ENCODE results near the gene CRADD. TPM values are rescaled to one million over a fixed set of nuclear protein-coding genes. Genes with fewer than 3 reads are reported as not detected.
A peak's percentile ranks its signal among the peaks of the same experiment; 100 is the strongest.

Gene CRADD
- total RNA-seq, 4 donors from 2014 or later = 51.0 to 86.3 (median 56.6) TPM

DNA sequence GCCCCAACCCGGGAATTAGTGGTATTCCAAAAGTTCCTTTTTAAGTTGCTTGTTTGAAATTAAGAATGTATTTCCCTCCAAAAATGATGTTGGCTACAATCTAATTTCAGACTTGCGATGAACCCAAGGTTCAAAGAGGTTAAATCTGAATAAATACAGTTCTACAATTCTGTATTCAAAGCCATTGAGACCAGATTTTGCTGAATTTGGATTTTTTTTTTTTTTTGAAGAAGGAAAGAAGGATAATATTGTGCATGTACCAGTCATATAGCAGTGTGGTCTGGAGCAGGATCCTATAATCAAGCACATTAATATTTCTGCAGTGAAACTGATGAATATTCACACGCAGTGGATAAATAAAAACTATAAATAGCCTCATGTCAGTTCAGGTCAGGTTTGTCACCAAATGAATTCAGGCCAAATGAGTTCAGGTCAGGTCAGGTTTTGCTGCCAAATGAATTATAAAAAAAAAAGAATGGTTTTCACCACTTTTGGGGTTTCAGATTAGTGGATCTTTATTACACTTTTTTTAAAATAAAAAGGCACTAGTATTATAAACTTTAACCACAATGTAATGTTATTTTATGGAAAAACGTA is 69.5 kb downstream of the CRADD start:
- H3K36me3 ChIP-seq = no peaks in the 10 kb centered on the region

DNA sequence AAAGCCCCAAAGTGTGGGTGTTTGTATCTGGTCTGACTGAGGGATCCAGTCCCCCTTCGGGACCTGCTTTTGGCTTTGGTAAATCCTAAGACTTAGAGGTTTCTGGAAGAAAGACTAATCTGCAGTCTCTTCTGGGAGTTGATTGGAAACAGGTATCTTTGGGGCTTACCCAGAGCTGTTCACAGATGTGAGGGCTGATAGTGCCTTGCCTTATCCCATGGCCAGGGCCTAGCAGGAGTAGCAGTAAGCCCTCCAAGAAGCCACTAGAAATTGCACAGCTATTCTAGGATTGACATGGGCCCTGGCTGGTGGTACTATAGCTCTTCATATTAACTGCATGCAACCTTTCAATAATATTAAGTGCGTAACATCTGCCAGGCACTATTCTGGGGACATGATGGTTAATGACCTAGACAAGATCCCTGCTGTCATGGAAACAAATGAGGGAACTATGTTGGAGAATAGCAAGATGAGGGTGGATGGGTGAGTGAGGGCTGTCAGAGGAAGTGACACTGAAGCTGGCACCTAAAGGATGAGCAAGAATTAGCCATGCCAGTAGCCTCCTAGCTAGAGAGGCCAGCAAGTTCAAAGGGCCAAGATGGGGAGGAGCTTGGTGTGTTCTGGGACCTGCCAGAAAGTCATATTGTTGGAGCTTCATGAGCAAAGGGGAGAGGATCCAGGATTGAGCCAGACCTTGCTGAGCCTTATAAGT is 71.7 kb downstream of the CRADD start:
- TF ChIP-seq, protein P1, sequence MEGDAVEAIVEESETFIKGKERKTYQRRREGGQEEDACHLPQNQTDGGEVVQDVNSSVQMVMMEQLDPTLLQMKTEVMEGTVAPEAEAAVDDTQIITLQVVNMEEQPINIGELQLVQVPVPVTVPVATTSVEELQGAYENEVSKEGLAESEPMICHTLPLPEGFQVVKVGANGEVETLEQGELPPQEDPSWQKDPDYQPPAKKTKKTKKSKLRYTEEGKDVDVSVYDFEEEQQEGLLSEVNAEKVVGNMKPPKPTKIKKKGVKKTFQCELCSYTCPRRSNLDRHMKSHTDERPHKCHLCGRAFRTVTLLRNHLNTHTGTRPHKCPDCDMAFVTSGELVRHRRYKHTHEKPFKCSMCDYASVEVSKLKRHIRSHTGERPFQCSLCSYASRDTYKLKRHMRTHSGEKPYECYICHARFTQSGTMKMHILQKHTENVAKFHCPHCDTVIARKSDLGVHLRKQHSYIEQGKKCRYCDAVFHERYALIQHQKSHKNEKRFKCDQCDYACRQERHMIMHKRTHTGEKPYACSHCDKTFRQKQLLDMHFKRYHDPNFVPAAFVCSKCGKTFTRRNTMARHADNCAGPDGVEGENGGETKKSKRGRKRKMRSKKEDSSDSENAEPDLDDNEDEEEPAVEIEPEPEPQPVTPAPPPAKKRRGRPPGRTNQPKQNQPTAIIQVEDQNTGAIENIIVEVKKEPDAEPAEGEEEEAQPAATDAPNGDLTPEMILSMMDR (IDR thresholded peaks at IDR 0.05) = no peak
- no peak for TF ChIP-seq EP300 (IDR thresholded peaks at IDR 0.05)
- no peak for TF ChIP-seq POLR2A (IDR thresholded peaks at IDR 0.05)
- Histone ChIP-seq H3K9me3 (peaks cover 0 to 3% (median 0%) of the 10 kb centered on the region in 4 donors), H3K36me3 (no peaks in the 10 kb centered on the region), H3K4me1 (peaks cover 0 to 36% (median 9%) of the 10 kb centered on the region in 4 donors), H3K27me3 (no peaks in the 10 kb centered on the region), H3K4me3 (no peak overlapping the region), H3K27ac (no peak overlapping the region)
- 90 to 100% methylated on average over 2 of the region's 2 CpGs for WGBS, 2 donors
- DNase-seq (ENCODE audit: low spot score in 2 of 2) = no peak

More for the DNA sequence above, 69.5 kb downstream of the CRADD start:
- Histone ChIP-seq H3K27me3 (no peaks in the 10 kb centered on the region), H3K4me1 (peaks cover 0 to 46% (median 16%) of the 10 kb centered on the region in 4 donors), H3K9me3 (no peaks in the 10 kb centered on the region), H3K27ac (peak overlapping the region in 1 of 4 donors; percentile 56), H3K4me3 (no peak overlapping the region)
- DNase-seq (ENCODE audit: low spot score in 2 of 2) = no peak
- TF ChIP-seq, protein P1 (IDR thresholded peaks at IDR 0.05) = no peak
- TF ChIP-seq EP300 (IDR thresholded peaks at IDR 0.05) = no peak
- TF ChIP-seq POLR2A (IDR thresholded peaks at IDR 0.05) = no peak
- WGBS, 2 donors = 25 to 31% methylated on average over 4 of the region's 4 CpGs

DNA sequence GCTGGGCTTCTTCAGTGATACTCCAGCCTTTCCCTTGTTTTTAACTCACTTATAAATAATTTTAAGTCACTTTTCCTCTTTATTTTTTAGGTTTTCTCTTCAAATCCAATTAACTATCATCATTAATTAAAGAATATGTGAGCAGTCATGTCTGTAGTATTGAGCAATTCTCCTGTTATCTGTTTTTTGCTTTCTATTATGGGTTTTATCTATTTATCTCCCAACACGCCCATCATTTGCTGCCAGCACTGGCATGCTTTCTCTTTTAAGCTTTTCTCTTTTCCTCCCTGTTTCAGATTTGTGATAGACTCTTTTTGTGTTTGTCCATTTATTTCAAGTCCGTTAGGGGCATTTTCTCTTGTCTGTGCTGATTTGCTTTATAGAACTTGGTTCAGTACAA is 72.3 kb downstream of the CRADD start:
- TF ChIP-seq EP300 (IDR thresholded peaks at IDR 0.05) = no peak
- TF ChIP-seq POLR2A (IDR thresholded peaks at IDR 0.05) = no peak
- TF ChIP-seq, protein P1 (IDR thresholded peaks at IDR 0.05) = no peak
- Histone ChIP-seq H3K36me3 (no peaks in the 10 kb centered on the region), H3K9me3 (peaks cover 0 to 5% (median 0%) of the 10 kb centered on the region in 4 donors), H3K4me1 (peaks cover 0 to 36% (median 9%) of the 10 kb centered on the region in 4 donors), H3K27me3 (no peaks in the 10 kb centered on the region), H3K27ac (no peak overlapping the region), H3K4me3 (no peak overlapping the region)
- DNase-seq (ENCODE audit: low spot score in 2 of 2) = no peak
- WGBS, 2 donors = 68 to 69% methylated on average over 2 of the region's 2 CpGs

DNA sequence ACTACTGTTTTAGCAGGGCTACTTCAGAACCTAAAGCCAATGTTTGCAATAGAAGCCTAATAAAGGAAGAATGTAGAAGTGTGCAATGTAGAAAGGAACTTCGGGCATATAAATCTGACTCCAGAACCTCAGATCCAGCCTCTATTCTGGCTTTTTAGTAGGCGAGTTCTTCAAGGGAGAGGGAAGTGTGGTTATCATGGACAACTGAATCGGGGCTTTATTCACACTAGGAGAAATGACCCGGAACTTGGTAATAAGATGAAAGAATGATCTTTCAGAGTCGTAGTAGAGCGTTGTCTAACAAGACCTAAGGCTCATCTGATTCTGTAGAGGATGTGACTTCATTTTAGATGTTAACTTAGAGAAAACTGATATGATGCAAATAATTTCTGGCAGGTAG is 72.9 kb downstream of the CRADD start:
- peaks cover 0 to 5% (median 0%) of the 10 kb centered on the region in 4 donors for H3K9me3 ChIP-seq
- peaks cover 0 to 34% (median 9%) of the 10 kb centered on the region in 4 donors for H3K4me1 ChIP-seq
- H3K36me3 ChIP-seq = no peaks in the 10 kb centered on the region
- no peak overlapping the region for H3K27ac ChIP-seq
- no peaks in the 10 kb centered on the region for H3K27me3 ChIP-seq
- TF ChIP-seq POLR2A (IDR thresholded peaks at IDR 0.05) (no peak), EP300 (IDR thresholded peaks at IDR 0.05) (no peak)
- TF ChIP-seq, protein P1 (IDR thresholded peaks at IDR 0.05) = no peak
- 74 to 75% methylated on average over 6 of the region's 6 CpGs for WGBS, 2 donors
- H3K4me3 ChIP-seq = no peak overlapping the region
- DNase-seq (ENCODE audit: low spot score in 2 of 2) = no peak
